GM21367 (cell line): ENCODE data around the gene UGT1A8.

Experiments used
- ATAC-seq: cut with Tn5 transposase; IDR thresholded peaks from one replicate; pipeline ENCODE4 v1.9.1; 2021; ENCODE audit not compliant: unreplicated experiment

UGT1A8 gene

GRCh38 chr2:233795735-233796171 is 178.3 kb downstream of the UGT1A8 start:
- ATAC-seq, result no peak

DNA sequence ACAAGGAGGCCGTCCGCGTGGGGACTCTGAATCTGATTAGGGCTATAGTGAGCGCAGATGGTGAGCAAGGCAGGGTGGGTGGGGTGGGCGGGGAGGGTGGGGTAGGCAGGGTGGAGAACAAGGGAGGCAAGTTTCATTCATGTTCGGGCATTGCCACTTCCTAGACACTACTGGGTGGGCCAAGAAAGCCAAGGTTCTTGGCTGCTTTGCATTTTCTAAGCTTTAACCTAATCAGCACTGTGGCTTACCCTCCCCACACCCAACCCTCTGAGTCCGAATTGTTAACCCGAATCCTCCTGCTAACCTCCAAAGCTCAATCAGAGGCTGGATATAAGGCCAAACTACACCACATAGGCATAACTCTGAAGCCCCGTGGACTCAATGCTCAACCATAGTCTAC is 178.8 kb downstream of the UGT1A8 start:
- no peak for ATAC-seq

DNA sequence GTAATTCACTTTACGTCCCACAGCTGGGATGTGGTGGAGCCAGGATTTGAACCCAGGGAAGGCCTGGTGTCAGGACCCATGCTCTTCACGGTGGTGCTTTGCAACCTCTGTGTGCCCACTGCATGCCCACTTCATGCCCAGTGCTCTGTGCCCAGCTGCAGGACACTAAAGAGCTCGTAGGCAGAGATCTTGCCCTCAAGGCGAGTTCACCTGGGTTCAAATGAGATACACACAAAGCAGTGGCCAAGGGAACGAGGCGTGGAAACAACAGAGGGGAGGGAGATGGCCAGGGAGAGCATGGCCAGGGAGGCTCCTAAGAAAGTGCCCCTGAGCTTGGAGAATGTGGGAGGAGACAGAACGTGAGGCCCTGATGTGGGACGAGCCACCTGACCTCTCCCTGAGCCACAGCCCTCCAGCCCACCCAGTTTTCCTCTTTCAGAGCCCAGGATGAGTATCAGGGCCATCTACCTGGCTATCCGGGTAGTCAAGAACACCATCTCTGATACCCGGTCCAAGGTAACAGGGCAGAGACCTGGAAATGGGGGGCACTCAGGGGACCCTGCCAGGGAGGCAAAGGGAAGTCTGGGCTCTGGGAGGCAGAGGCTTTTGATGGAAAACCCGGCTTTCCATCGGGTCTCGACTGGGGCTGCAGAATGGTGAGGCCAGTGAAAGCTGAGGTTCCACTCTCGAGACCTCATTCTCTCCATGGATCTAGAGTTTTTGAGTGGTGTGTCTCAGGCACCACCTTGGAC is 181.1 kb downstream of the UGT1A8 start:
- no peak for ATAC-seq

DNA sequence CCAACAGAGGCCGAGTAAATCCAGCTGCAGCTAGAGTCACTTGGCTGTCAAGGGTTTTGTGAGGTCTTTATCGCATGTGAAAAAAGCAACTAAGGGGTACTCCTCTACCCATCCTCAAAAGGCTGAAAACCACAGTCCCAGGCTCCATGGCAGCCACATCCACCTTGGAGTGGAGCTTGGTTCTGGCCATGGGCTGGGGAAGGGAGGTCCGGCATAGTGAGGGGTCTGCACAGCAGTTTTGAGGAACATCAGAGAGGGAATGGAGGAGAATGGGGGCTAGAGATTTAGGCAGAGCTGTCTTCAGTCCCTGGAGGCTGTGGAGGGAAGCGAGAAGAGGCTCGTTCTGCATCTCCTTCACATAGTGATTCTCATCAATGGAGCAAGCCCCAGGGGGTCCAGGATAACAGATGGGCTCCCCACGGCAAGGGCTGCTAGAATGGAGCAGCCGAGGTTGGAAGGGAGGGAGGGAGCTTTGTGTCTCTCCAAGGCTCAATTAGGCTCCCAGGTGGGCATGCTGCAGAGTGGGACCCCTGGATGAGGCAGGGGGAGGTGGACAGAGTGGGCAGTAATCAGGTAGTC is 181.7 kb downstream of the UGT1A8 start:
- no peak for ATAC-seq

GRCh38 chr2:233799716-233800115 is 182.3 kb downstream of the UGT1A8 start:
- ATAC-seq, result no peak

DNA sequence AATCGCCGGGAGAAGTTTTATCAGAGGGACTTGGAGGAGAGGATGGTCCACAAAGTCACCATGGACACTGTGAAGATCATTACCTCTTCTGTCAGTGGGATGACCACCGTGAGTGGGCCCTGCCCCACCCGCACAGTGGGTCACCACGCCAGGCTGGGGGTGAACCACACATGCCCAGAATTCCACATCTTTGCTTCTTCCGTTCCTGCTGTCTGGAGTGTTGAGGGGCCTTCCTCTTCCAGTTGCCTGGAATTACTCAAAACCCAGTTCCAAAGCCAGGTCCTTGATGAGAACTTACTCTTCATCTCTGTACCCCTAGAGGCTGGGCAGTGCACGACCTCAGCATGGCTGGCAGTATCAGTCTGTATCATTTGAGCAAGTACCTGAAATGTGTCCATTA is 182.8 kb downstream of the UGT1A8 start:
- no peak for ATAC-seq

DNA sequence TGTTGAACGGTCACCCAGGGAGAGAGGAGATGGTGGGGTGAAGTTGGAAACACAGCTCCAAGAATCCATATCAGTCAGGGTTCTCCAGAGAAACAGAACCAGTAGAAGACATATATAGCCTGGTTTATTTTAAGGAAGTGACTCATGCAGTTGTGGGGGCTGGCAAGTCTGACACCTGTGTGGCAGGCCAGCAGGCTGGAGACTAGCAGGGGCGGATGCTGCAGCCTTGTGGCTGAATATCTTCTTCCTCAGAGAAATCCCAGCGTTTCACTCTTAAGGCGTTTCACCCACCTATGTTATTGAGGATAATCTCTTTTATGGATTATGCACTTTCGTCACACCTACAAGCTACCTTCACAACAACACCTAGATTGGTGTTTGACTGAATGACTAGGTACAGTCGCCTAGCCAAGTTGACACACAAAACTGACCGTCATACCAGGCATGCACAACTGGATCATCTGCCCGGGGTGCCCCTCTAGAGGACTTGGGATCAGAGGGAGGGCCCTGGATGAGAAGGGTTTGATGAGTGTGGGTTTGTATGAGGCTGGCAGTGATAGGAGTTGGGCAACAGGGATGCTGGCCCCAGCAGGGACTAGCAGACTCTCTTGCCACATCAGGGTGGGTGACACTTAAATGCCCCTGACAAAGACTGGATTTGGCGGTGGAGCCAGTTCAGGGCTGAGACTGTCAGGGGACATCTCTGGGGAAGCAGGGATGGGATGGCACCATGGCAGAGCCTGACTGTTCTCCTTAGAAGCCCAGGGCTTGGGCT is 184.1 kb downstream of the UGT1A8 start:
- ATAC-seq, result no peak

GRCh38 chr2:233802132-233802815 is 184.8 kb downstream of the UGT1A8 start:
- no peak for ATAC-seq

GRCh38 chr2:233803292-233803911 is 186.0 kb downstream of the UGT1A8 start:
- ATAC-seq, result no peak

- ATAC-seq, result no peak
Observed at GRCh38 chr2:233803994-233804393, 186.6 kb downstream of the UGT1A8 start.

- no peak for ATAC-seq
Observed at GRCh38 chr2:233807215-233807865, 189.9 kb downstream of the UGT1A8 start.

- ATAC-seq, result no peak
Observed at GRCh38 chr2:233807966-233808935, 190.8 kb downstream of the UGT1A8 start.

- no peak for ATAC-seq
Observed at GRCh38 chr2:233810385-233810784, 193.0 kb downstream of the UGT1A8 start.

DNA sequence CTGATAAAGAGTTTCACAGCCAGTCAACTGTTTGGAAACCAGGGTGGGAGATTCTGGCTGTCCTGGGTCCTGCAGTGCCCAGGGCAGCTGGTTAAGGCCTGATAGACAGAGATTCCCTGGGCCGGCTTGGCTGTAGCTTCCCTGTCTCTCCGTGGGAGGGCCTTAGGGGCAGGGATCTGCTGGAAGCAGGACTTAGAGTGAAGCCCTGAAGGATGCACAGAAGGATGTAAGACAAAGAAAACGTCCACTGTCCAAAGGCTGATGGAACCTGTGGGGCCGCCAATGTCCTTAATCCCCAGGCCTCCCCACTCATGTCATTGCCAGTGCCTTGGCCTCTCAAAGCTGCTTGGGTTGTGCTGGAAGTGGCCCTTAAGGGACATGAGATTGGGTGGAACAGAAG is 193.7 kb downstream of the UGT1A8 start:
- no peak for ATAC-seq

DNA sequence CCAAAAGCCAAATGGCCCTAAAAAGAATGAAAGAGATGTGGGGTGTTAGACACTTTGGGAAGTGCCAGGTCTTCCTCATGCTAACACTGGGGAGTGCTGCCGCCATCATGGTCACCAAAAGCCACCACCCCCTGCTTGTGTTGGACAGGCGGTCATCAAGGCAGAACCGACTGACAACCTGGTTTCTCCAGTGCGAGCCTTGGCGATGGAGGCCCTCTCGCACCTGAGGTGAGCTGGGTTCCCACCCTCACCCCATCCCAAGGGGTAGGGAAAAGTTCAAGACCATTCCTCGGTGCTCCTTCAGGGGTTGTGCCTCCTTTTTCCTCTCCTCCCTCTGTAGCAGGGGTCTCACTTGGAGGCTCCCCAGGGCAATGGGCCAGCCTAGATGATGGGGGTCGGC is 194.3 kb downstream of the UGT1A8 start:
- ATAC-seq, result no peak

DNA sequence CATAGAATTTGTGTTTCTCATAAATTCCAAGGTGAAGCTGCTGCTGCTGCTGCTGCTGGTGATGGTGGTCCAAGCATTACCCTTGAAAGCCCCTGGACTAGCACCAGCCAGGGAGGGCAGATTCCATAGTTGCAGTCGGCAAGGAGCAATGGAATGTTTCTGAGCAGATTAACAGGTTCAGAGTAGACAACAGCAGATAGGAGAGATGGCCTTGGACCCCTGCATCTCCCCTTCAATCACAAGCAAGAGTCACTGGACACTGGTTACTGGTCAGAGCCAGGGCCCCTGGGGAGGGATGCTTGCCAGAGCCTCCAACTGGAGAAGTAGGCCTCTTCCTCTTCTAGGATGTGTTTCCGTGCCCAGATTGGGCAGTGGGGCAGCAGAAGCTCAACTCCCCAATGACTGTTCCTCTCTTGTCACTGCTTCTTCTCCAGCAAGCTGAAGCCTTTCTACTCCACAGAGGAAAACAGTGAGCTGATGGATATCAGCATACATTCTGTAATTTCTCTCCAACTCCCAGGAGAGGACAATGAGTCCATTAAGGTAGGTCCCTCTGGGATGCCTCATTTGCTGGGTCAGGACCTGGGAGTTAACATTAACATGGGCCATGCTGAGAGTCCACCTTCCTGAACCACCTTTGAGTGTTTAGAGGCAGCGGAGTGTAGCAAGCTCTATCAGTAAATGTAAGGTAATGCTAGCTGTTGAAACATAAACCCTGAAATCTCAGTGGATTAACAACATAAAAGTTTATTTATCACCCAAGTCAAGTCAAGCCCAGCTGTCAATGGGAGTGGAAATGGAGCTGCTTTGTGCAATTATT is 196.0 kb downstream of the UGT1A8 start:
- no peak for ATAC-seq

DNA sequence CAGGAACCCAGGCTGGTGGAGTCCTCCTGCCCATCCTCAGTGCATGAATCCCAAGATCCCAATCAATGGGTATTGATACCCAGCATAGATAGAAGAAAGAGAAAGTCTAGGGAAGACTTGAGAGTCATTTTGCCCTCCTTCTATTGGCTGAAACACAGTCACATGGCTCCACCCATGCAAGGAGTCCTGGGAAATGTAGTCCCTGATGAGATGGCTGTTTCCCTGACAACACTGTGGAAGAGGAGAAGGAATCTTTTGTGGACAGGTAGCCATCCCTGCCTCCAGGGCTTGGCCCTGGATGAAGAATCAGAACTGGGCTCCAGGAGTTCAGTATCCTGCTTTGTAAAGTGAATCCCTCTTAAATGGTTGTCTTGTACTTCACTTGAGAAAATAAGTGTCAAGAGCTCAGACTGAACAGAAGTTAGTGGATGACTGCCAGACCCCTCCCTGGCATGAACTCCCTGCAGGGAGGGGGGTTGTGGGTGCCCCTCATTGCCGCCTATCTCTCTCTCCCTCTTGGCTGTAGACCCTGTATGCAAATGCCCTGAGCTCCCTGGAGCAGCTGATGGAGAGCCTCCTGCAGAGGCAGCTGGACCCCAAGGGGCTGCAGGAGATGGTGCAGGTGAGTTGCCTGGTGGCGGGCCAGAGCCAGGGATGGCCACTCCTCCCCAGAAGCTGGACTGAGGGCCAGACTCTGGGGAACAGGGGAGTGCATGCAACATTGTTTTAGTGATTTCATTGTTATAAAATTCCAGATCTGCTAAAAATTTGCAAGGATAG is 196.8 kb downstream of the UGT1A8 start:
- no peak for ATAC-seq

DNA sequence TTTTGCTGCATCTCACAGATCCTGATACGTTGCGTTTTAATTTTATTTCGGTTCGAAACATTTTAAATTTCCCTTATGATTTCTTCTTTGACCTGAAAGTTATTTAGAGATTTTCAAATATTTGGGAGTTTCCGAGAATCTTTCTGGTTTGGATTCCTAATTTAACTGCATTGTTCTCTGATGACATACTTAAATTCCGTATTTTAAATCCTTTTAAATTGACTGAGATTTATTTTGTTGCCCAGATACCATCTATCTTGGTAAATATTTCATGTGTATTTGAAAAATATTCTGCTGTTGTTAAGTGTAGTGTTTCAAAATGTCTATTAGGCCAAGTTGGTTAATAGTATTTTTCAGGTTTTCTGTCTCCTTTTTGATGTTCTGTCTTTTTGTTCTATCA is 198.4 kb downstream of the UGT1A8 start:
- ATAC-seq, result no peak
